HG02571 (cell line): ENCODE measurements around the gene SERPINB5.

Source experiments
- ATAC-seq: cut with Tn5 transposase; IDR thresholded peaks from one replicate; pipeline ENCODE4 v1.9.1; 2021; ENCODE audit warnings: mild to moderate bottlenecking, moderate library complexity; ENCODE audit not compliant: unreplicated experiment

SERPINB5 gene

GRCh38 chr18:63468575-63468974 is 8.2 kb upstream of the SERPINB5 start:
- no peak for ATAC-seq

- ATAC-seq, result no peak
These were observed 6.0 kb upstream of the SERPINB5 start for GRCh38 chr18:63470751-63471150.

GRCh38 chr18:63472380-63472779 is 4.4 kb upstream of the SERPINB5 start:
- ATAC-seq, result no peak

- ATAC-seq, result no peak
These were observed 442 bp downstream of the SERPINB5 start for GRCh38 chr18:63477200-63477599.

- ATAC-seq, result no peak
These were observed 1.2 kb downstream of the SERPINB5 start for GRCh38 chr18:63477968-63478367.

- no peak for ATAC-seq
These were observed 3.1 kb downstream of the SERPINB5 start for GRCh38 chr18:63479826-63480225.

- no peak for ATAC-seq
These were observed 3.7 kb downstream of the SERPINB5 start for GRCh38 chr18:63480476-63480875.

- no peak for ATAC-seq
These were observed 4.2 kb downstream of the SERPINB5 start for GRCh38 chr18:63480915-63481314.

- no peak for ATAC-seq
These were observed 10.9 kb downstream of the SERPINB5 start for GRCh38 chr18:63487676-63488075.

GRCh38 chr18:63488160-63488559 is 11.4 kb downstream of the SERPINB5 start:
- ATAC-seq, result no peak

- no peak for ATAC-seq
These were observed 16.1 kb downstream of the SERPINB5 start for GRCh38 chr18:63492851-63493250.

- no peak for ATAC-seq
These were observed 18.9 kb downstream of the SERPINB5 start for GRCh38 chr18:63495675-63496074.

GRCh38 chr18:63505566-63506335 is 29.0 kb downstream of the SERPINB5 start:
- no peak for ATAC-seq

GRCh38 chr18:63506336-63506646 is 29.5 kb downstream of the SERPINB5 start:
- no peak for ATAC-seq

- no peak for ATAC-seq
These were observed 31.8 kb downstream of the SERPINB5 start for GRCh38 chr18:63508596-63508995.

GRCh38 chr18:63511285-63511684 is 34.5 kb downstream of the SERPINB5 start:
- no peak for ATAC-seq

GRCh38 chr18:63514326-63514725 is 37.6 kb downstream of the SERPINB5 start:
- ATAC-seq, result no peak

GRCh38 chr18:63514888-63515678 is 38.3 kb downstream of the SERPINB5 start:
- no peak for ATAC-seq

GRCh38 chr18:63515801-63516200 is 39.0 kb downstream of the SERPINB5 start:
- no peak for ATAC-seq

GRCh38 chr18:63518178-63519012 is 41.6 kb downstream of the SERPINB5 start:
- ATAC-seq, result peak; percentile 92

GRCh38 chr18:63520053-63520685 is 43.4 kb downstream of the SERPINB5 start:
- no peak for ATAC-seq
